Activated CD4-positive, alpha-beta T cell treated with anti-CD3 and anti-CD28 coated beads, Interleukin-2, amount 10 ng/mL, durations not matched to agents 7 days and 5 days (primary cell): ENCODE measurements around the gene MMP20. TPM values are rescaled to one million over a fixed set of nuclear protein-coding genes. Genes with fewer than 3 reads are reported as not detected.
A peak's percentile ranks its signal among the peaks of the same experiment; 100 is the strongest.

Source experiments
- CTCF ChIA-PET: fragments of 350-600 bp; sonication (Branson Sonifier 250); formaldehyde crosslinking; loops from one replicate; lab custom pipeline; 2021; ENCODE audit warnings: antibody characterized with exemption; lab: Charles Lee
- POLR2A ChIA-PET: fragments of 350-600 bp; sonication (Branson Sonifier 250); formaldehyde crosslinking; loops from one replicate; lab custom pipeline; 2021; ENCODE audit warnings: antibody characterized with exemption; lab: Charles Lee
- DNase-seq: peaks from one replicate; pipeline ENCODE4 v3.0.0-alpha.2; 2020
- H3K27ac Mint-ChIP-seq: one replicate; pipeline ENCODE4 v1.8.0; 2021; ENCODE audit warnings: mild to moderate bottlenecking, moderate library complexity, mixed read lengths
- H3K27me3 Mint-ChIP-seq: one replicate; pipeline ENCODE4 v1.8.0; 2021; ENCODE audit warnings: mixed read lengths
- H3K36me3 Mint-ChIP-seq: one replicate; pipeline ENCODE4 v1.8.0; 2021; ENCODE audit warnings: low read depth, mixed read lengths
- H3K4me1 Mint-ChIP-seq: one replicate; pipeline ENCODE4 v1.8.0; 2021; ENCODE audit warnings: mixed read lengths
- H3K4me3 Mint-ChIP-seq: one replicate; pipeline ENCODE4 v1.8.0; 2021; ENCODE audit warnings: mild to moderate bottlenecking, moderate library complexity, mixed read lengths
- H3K9me3 Mint-ChIP-seq: one replicate; pipeline ENCODE4 v1.8.0; 2021; ENCODE audit warnings: mixed read lengths
- total RNA-seq, 2 experiments: library from RNA; stranded (reverse); gene quantifications; one replicate each; pipeline ENCODE4 v1.2.3, GENCODE V29; 2021

Gene MMP20
- total RNA-seq, 2 experiments from 2014 or later: not detected

- H3K27ac Mint-ChIP-seq: no peak overlapping the region
- ChIA-PET POLR2A (no interaction called here), CTCF (no interaction called here)
- no peak overlapping the region for H3K4me3 Mint-ChIP-seq
- peaks cover 6% of the 10 kb centered on the region for H3K27me3 Mint-ChIP-seq
- DNase-seq: no peak
- H3K9me3 Mint-ChIP-seq: peaks cover 10% of the 10 kb centered on the region
- H3K36me3 Mint-ChIP-seq: peaks cover 1% of the 10 kb centered on the region
- H3K4me1 Mint-ChIP-seq: no peaks in the 10 kb centered on the region
Measured at GRCh38 chr11:102583141-102583873, 41.8 kb downstream of the MMP20 start.

DNA sequence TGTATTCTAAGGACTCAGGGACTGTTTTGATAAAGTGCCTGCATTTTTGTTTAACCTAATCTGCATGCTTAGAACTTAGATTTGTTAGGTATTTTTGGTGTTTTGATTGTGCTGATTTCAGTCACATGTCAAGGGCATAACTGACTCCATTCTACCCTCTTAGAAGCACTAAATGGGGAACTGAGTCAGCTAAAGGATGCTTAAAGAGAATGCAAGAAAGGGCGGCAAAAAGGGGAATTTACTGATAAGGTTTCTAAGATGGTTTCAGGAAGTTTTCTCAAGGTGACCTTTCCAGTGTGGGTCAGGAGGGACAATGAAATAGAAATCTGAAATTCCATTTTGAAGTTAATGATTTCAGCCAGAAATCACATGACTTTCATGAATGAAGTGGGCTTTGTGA is 43.0 kb downstream of the MMP20 start:
- H3K27ac Mint-ChIP-seq: no peak overlapping the region
- peaks cover 8% of the 10 kb centered on the region for H3K4me1 Mint-ChIP-seq
- peaks cover 8% of the 10 kb centered on the region for H3K9me3 Mint-ChIP-seq
- CTCF ChIA-PET: no interaction called here
- peaks cover 4% of the 10 kb centered on the region for H3K36me3 Mint-ChIP-seq
- POLR2A ChIA-PET: no interaction called here
- no peak for DNase-seq
- H3K4me3 Mint-ChIP-seq: no peak overlapping the region
- H3K27me3 Mint-ChIP-seq: peaks cover 6% of the 10 kb centered on the region

DNA sequence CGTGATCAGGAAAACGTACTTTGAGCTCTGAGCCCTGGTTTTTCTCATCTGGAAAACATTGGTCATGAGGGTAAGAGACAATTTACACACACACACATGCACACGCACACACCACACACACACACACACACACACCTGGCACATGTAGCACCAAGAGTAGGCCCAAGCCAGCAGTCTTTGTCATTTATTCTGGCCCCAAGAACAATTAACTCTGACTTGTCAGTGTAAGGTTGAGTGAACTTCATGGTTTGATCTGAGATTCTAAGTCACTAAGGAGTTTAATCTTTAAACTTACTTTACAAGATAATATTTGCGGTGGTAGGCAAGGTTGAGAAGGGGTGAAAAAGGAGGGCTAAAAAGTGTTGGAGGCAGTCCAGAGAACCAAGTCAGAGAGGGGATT is 44.1 kb downstream of the MMP20 start:
- ChIA-PET POLR2A (no interaction called here), CTCF (interaction anchor here (1.1 kb wide), 1 partner anchor 12 kb away, joined by 4 read pairs; no protein-coding TSS in a partner anchor)
- Mint-ChIP-seq H3K36me3 (peaks cover 10% of the 10 kb centered on the region), H3K4me3 (no peak overlapping the region), H3K9me3 (peaks cover 14% of the 10 kb centered on the region), H3K4me1 (peaks cover 17% of the 10 kb centered on the region), H3K27ac (no peak overlapping the region), H3K27me3 (peaks cover 6% of the 10 kb centered on the region)
- no peak for DNase-seq

- Mint-ChIP-seq H3K4me1 (peaks cover 21% of the 10 kb centered on the region), H3K36me3 (peaks cover 10% of the 10 kb centered on the region), H3K27me3 (peaks cover 2% of the 10 kb centered on the region), H3K27ac (no peak overlapping the region), H3K9me3 (peaks cover 20% of the 10 kb centered on the region), H3K4me3 (no peak overlapping the region)
- CTCF ChIA-PET: interaction anchor here (0.7 to 1.1 kb wide), 2 partner anchors 9 to 12 kb away, joined by 3 to 4 read pairs; no protein-coding TSS in a partner anchor
- DNase-seq: no peak
- POLR2A ChIA-PET: no interaction called here
Measured at GRCh38 chr11:102580185-102580951, 44.8 kb downstream of the MMP20 start.

- Mint-ChIP-seq H3K27ac (peak overlapping the region; percentile 63), H3K4me3 (no peak overlapping the region), H3K4me1 (peaks cover 21% of the 10 kb centered on the region), H3K27me3 (peaks cover 4% of the 10 kb centered on the region), H3K36me3 (peaks cover 10% of the 10 kb centered on the region), H3K9me3 (peaks cover 20% of the 10 kb centered on the region)
- DNase-seq: no peak
- ChIA-PET POLR2A (no interaction called here), CTCF (interaction anchor here (0.7 to 0.8 kb wide), 2 partner anchors 38 to 223 kb away, joined by 3 to 4 read pairs; no protein-coding TSS in a partner anchor)
Measured at GRCh38 chr11:102577723-102578122, 47.4 kb downstream of the MMP20 start.

- peaks cover 10% of the 10 kb centered on the region for H3K36me3 Mint-ChIP-seq
- peaks cover 4% of the 10 kb centered on the region for H3K27me3 Mint-ChIP-seq
- ChIA-PET POLR2A (no interaction called here), CTCF (interaction anchor here (0.7 kb wide), 1 partner anchor 38 kb away, joined by 3 read pairs; no protein-coding TSS in a partner anchor)
- peaks cover 21% of the 10 kb centered on the region for H3K4me1 Mint-ChIP-seq
- H3K9me3 Mint-ChIP-seq: peaks cover 22% of the 10 kb centered on the region
- DNase-seq: peak; percentile 16
- peak overlapping the region; percentile 63 for H3K27ac Mint-ChIP-seq
- H3K4me3 Mint-ChIP-seq: no peak overlapping the region
Measured at GRCh38 chr11:102577182-102577581, 48.0 kb downstream of the MMP20 start.

- Mint-ChIP-seq H3K4me3 (no peak overlapping the region), H3K27me3 (peaks cover 7% of the 10 kb centered on the region), H3K9me3 (peaks cover 29% of the 10 kb centered on the region), H3K4me1 (peaks cover 21% of the 10 kb centered on the region), H3K36me3 (peaks cover 10% of the 10 kb centered on the region), H3K27ac (peak overlapping the region; percentile 20)
- POLR2A ChIA-PET: no interaction called here
- CTCF ChIA-PET: interaction anchor here (0.8 kb wide), 1 partner anchor 15 kb away, joined by 3 read pairs; no protein-coding TSS in a partner anchor
- DNase-seq: no peak
Measured at GRCh38 chr11:102576350-102576749, 48.8 kb downstream of the MMP20 start.

DNA sequence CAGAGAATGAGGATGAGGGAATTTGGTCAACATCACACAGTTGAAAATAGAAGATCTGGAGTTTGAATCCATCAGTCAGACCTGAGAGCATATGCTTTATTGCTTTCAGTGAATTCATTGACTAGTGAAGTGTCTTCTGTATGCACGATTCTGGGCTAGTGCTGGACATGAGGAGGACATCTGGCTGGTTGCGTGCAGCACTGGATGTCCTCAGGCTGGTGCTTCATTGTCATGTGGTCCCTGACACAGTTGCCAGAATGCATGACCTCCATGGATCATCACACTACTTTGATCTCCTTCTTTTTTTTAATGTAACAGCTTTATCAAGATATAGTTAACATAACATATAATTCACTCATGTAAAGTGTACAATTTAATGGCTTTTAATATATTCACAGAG is 50.1 kb downstream of the MMP20 start:
- Mint-ChIP-seq H3K36me3 (peaks cover 10% of the 10 kb centered on the region), H3K27ac (no peak overlapping the region), H3K27me3 (peaks cover 10% of the 10 kb centered on the region), H3K4me3 (no peak overlapping the region), H3K4me1 (peaks cover 21% of the 10 kb centered on the region), H3K9me3 (peaks cover 29% of the 10 kb centered on the region)
- CTCF ChIA-PET: no interaction called here
- POLR2A ChIA-PET: no interaction called here
- DNase-seq: no peak

GRCh38 chr11:102573851-102574250 is 51.3 kb downstream of the MMP20 start:
- CTCF ChIA-PET: no interaction called here
- H3K27me3 Mint-ChIP-seq: peaks cover 10% of the 10 kb centered on the region
- DNase-seq: no peak
- H3K27ac Mint-ChIP-seq: no peak overlapping the region
- H3K4me3 Mint-ChIP-seq: no peak overlapping the region
- H3K4me1 Mint-ChIP-seq: peaks cover 21% of the 10 kb centered on the region
- POLR2A ChIA-PET: no interaction called here
- H3K36me3 Mint-ChIP-seq: peaks cover 14% of the 10 kb centered on the region
- peaks cover 38% of the 10 kb centered on the region for H3K9me3 Mint-ChIP-seq

DNA sequence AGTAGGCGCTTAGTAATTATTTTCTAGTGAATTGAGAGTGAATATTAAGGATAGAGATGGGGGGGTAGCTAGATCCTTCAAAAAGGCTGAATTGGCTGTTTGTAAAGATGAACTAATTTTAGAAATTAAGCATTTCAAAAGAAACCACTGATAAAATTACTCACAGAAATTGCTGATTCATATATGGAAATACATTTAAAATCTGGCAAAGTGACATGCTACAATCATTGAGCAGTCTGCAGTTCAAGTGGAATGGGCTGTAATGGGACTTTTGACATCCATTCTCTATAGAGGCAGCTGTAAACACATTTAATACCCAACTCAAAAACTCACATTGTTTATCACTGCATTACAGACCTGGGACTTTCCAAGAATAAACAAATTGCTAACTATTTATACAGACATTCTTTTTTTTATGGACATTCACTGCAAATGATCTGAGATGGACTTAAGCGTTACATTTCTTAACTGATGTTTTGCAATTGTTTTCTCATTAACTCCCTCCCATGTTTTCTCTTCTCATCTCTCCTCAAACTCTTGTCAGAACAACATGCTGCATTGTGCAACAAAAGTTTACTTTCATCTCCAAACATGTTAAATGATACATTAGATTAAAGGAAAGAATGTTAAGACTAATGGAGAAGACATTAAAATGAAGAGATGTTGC is 52.4 kb downstream of the MMP20 start:
- no peak for DNase-seq
- peaks cover 19% of the 10 kb centered on the region for H3K4me1 Mint-ChIP-seq
- peaks cover 23% of the 10 kb centered on the region for H3K36me3 Mint-ChIP-seq
- H3K27ac Mint-ChIP-seq: no peak overlapping the region
- no peak overlapping the region for H3K4me3 Mint-ChIP-seq
- peaks cover 48% of the 10 kb centered on the region for H3K9me3 Mint-ChIP-seq
- ChIA-PET CTCF (no interaction called here), POLR2A (no interaction called here)
- H3K27me3 Mint-ChIP-seq: peaks cover 10% of the 10 kb centered on the region

GRCh38 chr11:102568851-102569250 is 56.3 kb downstream of the MMP20 start:
- H3K4me3 Mint-ChIP-seq: no peak overlapping the region
- H3K27me3 Mint-ChIP-seq: peaks cover 10% of the 10 kb centered on the region
- H3K36me3 Mint-ChIP-seq: peaks cover 24% of the 10 kb centered on the region
- H3K4me1 Mint-ChIP-seq: peaks cover 4% of the 10 kb centered on the region
- no peak for DNase-seq
- POLR2A ChIA-PET: no interaction called here
- H3K9me3 Mint-ChIP-seq: peaks cover 43% of the 10 kb centered on the region
- H3K27ac Mint-ChIP-seq: no peak overlapping the region
- CTCF ChIA-PET: no interaction called here

GRCh38 chr11:102566112-102566511 is 59.0 kb downstream of the MMP20 start:
- CTCF ChIA-PET: no interaction called here
- Mint-ChIP-seq H3K27me3 (peaks cover 5% of the 10 kb centered on the region), H3K9me3 (peaks cover 36% of the 10 kb centered on the region), H3K27ac (no peak overlapping the region), H3K36me3 (peaks cover 28% of the 10 kb centered on the region), H3K4me1 (peaks cover 30% of the 10 kb centered on the region), H3K4me3 (no peak overlapping the region)
- POLR2A ChIA-PET: no interaction called here
- DNase-seq: no peak
